Measurements from ENCODE around the gene GALK2. TPM values are rescaled to one million over a fixed set of nuclear protein-coding genes. Genes with fewer than 3 reads are reported as not detected.

The GALK2 gene
- total RNA-seq, 1 donor from 2014 or later, result 39.3 TPM

- DNase-seq, result no peak
- Histone ChIP-seq H3K4me1 (peaks cover 6% of the 10 kb centered on the region), H3K4me3 (no peak overlapping the region), H3K9me3 (replicated peaks) (no peaks in the 10 kb centered on the region), H3K36me3 (no peaks in the 10 kb centered on the region), H3K27me3 (ENCODE audit: low read depth) (no peaks in the 10 kb centered on the region), H3K27ac (replicated peaks) (no peak overlapping the region)
- no peak for TF ChIP-seq CTCF (IDR thresholded peaks at IDR 0.05; ENCODE audit: borderline replicate concordance)
- intact Hi-C loops (cut with micrococcal nuclease), result no loop called here
Measured at GRCh38 chr15:49189631-49190030, 19.6 kb downstream of the GALK2 start.

GRCh38 chr15:49190586-49190985 lies 20.5 kb downstream of the GALK2 start:
- H3K4me1 ChIP-seq, result peaks cover 6% of the 10 kb centered on the region
- DNase-seq, result no peak
- no peaks in the 10 kb centered on the region for H3K9me3 ChIP-seq (replicated peaks)
- H3K27ac ChIP-seq (replicated peaks), result no peak overlapping the region
- TF ChIP-seq CTCF (IDR thresholded peaks at IDR 0.05; ENCODE audit: borderline replicate concordance), result no peak
- H3K4me3 ChIP-seq, result no peak overlapping the region
- intact Hi-C loops (cut with micrococcal nuclease), result no loop called here
- H3K27me3 ChIP-seq (ENCODE audit: low read depth), result no peaks in the 10 kb centered on the region
- no peaks in the 10 kb centered on the region for H3K36me3 ChIP-seq

GRCh38 chr15:49191892-49192291 lies 21.8 kb downstream of the GALK2 start:
- Histone ChIP-seq H3K36me3 (no peaks in the 10 kb centered on the region), H3K4me1 (peaks cover 6% of the 10 kb centered on the region), H3K27ac (replicated peaks) (no peak overlapping the region), H3K9me3 (replicated peaks) (no peaks in the 10 kb centered on the region), H3K4me3 (no peak overlapping the region), H3K27me3 (ENCODE audit: low read depth) (no peaks in the 10 kb centered on the region)
- intact Hi-C loops (cut with micrococcal nuclease), result no loop called here
- no peak for DNase-seq
- TF ChIP-seq CTCF (IDR thresholded peaks at IDR 0.05; ENCODE audit: borderline replicate concordance), result no peak

GRCh38 chr15:49196856-49197255 lies 26.8 kb downstream of the GALK2 start:
- intact Hi-C loops (cut with micrococcal nuclease), result no loop called here
- no peak for DNase-seq
- Histone ChIP-seq H3K27me3 (ENCODE audit: low read depth) (no peaks in the 10 kb centered on the region), H3K27ac (replicated peaks) (no peak overlapping the region), H3K4me1 (peaks cover 24% of the 10 kb centered on the region), H3K36me3 (peaks cover 6% of the 10 kb centered on the region), H3K9me3 (replicated peaks) (no peaks in the 10 kb centered on the region), H3K4me3 (no peak overlapping the region)
- no peak for TF ChIP-seq CTCF (IDR thresholded peaks at IDR 0.05; ENCODE audit: borderline replicate concordance)

GRCh38 chr15:49199666-49200065 lies 29.6 kb downstream of the GALK2 start:
- peak overlapping the region; percentile 48 for H3K27ac ChIP-seq (replicated peaks)

More at GRCh38 chr15:49199666-49200065, 29.6 kb downstream of the GALK2 start:
- no peaks in the 10 kb centered on the region for H3K27me3 ChIP-seq (ENCODE audit: low read depth)
- peaks cover 21% of the 10 kb centered on the region for H3K36me3 ChIP-seq
- H3K9me3 ChIP-seq (replicated peaks), result peaks cover 4% of the 10 kb centered on the region
- peaks cover 24% of the 10 kb centered on the region for H3K4me1 ChIP-seq
- H3K4me3 ChIP-seq, result no peak overlapping the region
- intact Hi-C loops (cut with micrococcal nuclease), result no loop called here
- no peak for TF ChIP-seq CTCF (IDR thresholded peaks at IDR 0.05; ENCODE audit: borderline replicate concordance)
- no peak for DNase-seq

All from left ventricle myocardium inferior (tissue), 1 donor.